Kidney epithelial cell (primary cell): ENCODE measurements around the gene DPF3. TPM values are rescaled to one million over a fixed set of nuclear protein-coding genes. Genes with fewer than 3 reads are reported as not detected.

ENCODE experiments used
- DNase-seq: peaks from one replicate; pipeline ENCODE4 v3.0.0-alpha.2; 2010; ENCODE audit warnings: low read depth
- H3K27me3 ChIP-seq: 2 replicates; pipeline ENCODE4 v1.6.0; 2011; ENCODE audit warnings: low read length; ENCODE audit not compliant: control insufficient read depth, insufficient read depth
- H3K36me3 ChIP-seq: 2 replicates; pipeline ENCODE4 v1.5.1; 2011; ENCODE audit warnings: low read length; ENCODE audit not compliant: control insufficient read depth, insufficient read depth
- H3K4me3 ChIP-seq: 2 replicates; pipeline ENCODE4 v1.5.1; 2011; ENCODE audit warnings: low read depth, mild to moderate bottlenecking, control low read depth, low read length
- CTCF ChIP-seq: IDR thresholded peaks from 2 replicates; pipeline ENCODE4 v1.5.1; 2011; ENCODE audit warnings: mild to moderate bottlenecking, moderate library complexity, low read length, control low read depth, inconsistent platforms; ENCODE audit not compliant: insufficient read depth, poor library complexity, severe bottlenecking
- total RNA-seq: library from RNA; depleted of rRNA; stranded (reverse); fragments of >200 nt; gene quantifications from 2 replicates; pipeline ENCODE4 v1.2.3, GENCODE V29; 2015

Gene DPF3
- total RNA-seq, 1 donor from 2014 or later: 0.79 TPM

GRCh38 chr14:72775923-72776554, 117.9 kb downstream of the DPF3 start:
- Histone ChIP-seq H3K36me3 (no peaks in the 10 kb centered on the region), H3K27me3 (no peaks in the 10 kb centered on the region), H3K4me3 (no peak overlapping the region)
- no peak for DNase-seq
- TF ChIP-seq CTCF: no peak

DNA sequence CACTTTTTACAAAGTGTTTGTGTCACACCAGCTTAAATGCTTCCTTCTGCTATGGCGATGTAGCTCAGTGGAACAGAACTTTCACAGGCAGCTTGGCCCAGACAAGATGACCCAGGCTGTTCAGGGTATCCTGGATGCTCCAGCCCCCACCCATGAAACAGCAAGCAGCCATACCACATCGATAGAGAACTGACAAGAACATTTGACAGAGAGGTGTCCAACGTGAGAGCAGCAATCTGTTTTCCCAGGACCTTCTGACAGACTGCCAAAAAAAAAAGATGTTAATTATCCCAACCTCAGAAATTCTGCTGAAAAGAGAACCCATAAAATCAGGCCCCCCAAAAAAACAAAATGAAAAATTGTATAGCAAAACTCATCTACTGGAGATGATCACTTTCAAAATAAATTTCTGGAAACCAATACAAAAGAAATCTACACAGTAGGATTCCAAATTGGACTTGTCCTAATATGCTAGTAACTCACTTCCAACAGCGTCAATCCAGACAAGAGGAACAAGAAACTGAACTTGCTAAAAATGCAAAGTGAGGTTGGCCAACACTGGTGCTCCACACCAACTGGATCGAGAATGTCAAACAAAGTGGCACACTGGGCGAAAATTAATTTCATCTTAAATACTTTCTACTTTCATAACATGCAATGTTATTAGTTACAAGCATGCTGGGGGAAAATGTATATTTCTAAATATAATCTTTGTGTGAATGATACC, 118.8 kb downstream of the DPF3 start:
- H3K36me3 ChIP-seq: no peaks in the 10 kb centered on the region

GRCh38 chr14:72774141-72774540, 119.8 kb downstream of the DPF3 start:
- H3K4me3 ChIP-seq: no peak overlapping the region
- no peak for DNase-seq
- H3K27me3 ChIP-seq: no peaks in the 10 kb centered on the region
- no peaks in the 10 kb centered on the region for H3K36me3 ChIP-seq
- TF ChIP-seq CTCF: no peak

More for the DNA sequence above, 118.8 kb downstream of the DPF3 start:
- no peak for TF ChIP-seq CTCF
- no peak for DNase-seq
- H3K4me3 ChIP-seq: no peak overlapping the region
- no peaks in the 10 kb centered on the region for H3K27me3 ChIP-seq

GRCh38 chr14:72771561-72771960, 122.3 kb downstream of the DPF3 start:
- Histone ChIP-seq H3K4me3 (no peak overlapping the region), H3K27me3 (no peaks in the 10 kb centered on the region), H3K36me3 (no peaks in the 10 kb centered on the region)
- no peak for DNase-seq
- no peak for TF ChIP-seq CTCF

DNA sequence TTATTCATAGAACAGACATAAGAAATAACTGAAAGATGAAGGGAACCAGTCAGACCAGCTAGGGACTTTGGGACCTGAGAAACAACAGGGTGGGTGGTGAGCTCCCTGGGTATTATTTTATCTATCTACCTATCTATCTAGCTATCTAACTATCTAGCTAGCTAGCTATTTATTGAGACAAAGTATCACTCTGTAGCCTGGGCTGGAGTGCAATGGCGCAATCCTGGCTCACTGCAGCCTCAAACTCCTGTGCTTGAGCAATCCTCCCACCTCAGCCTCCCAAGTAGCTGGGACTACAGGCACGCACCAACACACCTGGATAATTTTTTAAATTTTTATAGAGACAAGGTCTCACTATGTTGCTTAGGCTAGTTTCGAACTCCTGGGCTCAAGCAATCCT, 127.6 kb downstream of the DPF3 start:
- Histone ChIP-seq H3K36me3 (no peaks in the 10 kb centered on the region), H3K27me3 (no peaks in the 10 kb centered on the region), H3K4me3 (no peak overlapping the region)
- no peak for DNase-seq
- TF ChIP-seq CTCF: no peak
